Right lobe of liver (tissue), 6 donors: ENCODE measurements around the gene CLEC19A. TPM values are rescaled to one million over a fixed set of nuclear protein-coding genes. Genes with fewer than 3 reads are reported as not detected.

ENCODE experiments used
- ATAC-seq, 4 donors: fragments of 200-7000 bp; cut with Tn5 transposase; one replicate each; pipeline ENCODE4 v1.9.1; 2020; ENCODE audit warnings: mild to moderate bottlenecking in 4 of 4, moderate library complexity in 4 of 4
- DNase-seq, 3 donors: peaks; one replicate each; pipeline ENCODE4 v3.0.0-alpha.2; 2020
- H3K27ac ChIP-seq, 3 donors: fragments of 200-600 bp; one replicate each; pipeline ENCODE4 v1.8.0; 2022
- H3K27me3 ChIP-seq, 2 donors: fragments of 200-600 bp; one replicate each; pipeline ENCODE4 v1.8.0; 2022
- H3K36me3 ChIP-seq, 4 donors: fragments of 200-600 bp; sonication (generic) in 1 of 4; one replicate each; pipeline versions ENCODE4 v1.5.1 to v1.8.0; 2017 to 2022; ENCODE audit warnings: control low read depth in 1 of 4
- H3K4me1 ChIP-seq, 4 donors: fragments of 200-600 bp; sonication (generic) in 1 of 4; one replicate each; pipeline versions ENCODE4 v1.5.1 to v1.8.0; 2017 to 2022; ENCODE audit warnings: control low read depth in 1 of 4
- H3K4me3 ChIP-seq, 3 donors: fragments of 200-600 bp; one replicate each; pipeline ENCODE4 v1.8.0; 2022
- H3K9me3 ChIP-seq, 4 donors: fragments of 200-600 bp; sonication (generic) in 1 of 4; one replicate each; pipeline versions ENCODE4 v1.5.1 to v1.8.0; 2017 to 2022; ENCODE audit warnings: control low read depth in 1 of 4
- CTCF ChIP-seq, 4 donors: fragments of 200-600 bp in 3 of 4; fragments of 450-650 bp in 1 of 4; IDR thresholded peaks; one replicate each; pipeline versions ENCODE4 v1.5.1 to v1.8.0; 2016 to 2022; ENCODE audit warnings: antibody characterized with exemption in 4 of 4, mild to moderate bottlenecking in 2 of 4
- POLR2A ChIP-seq: fragments of 450-650 bp; IDR thresholded peaks from one replicate; pipeline ENCODE4 v1.6.1; 2017; ENCODE audit warnings: antibody characterized with exemption, mild to moderate bottlenecking
- WGBS: methylation state at CpG from one replicate; pipeline ENCODE4 v1.1.6; 2018; ENCODE audit warnings: low coverage, low lambda C conversion rate; ENCODE audit not compliant: insufficient coverage; ENCODE audit errors: missing lambda C conversion rate; 5-methylcytosine and 5-hydroxymethylcytosine counted together
- intact Hi-C, 2 donors: fragments of 100-400 bp; cut with DNase I; formaldehyde crosslinking; loops; one replicate each; pipeline versions ENCODE4 v1.11.2 to v1.14.1; 2022
- total RNA-seq, 6 experiments: library from RNA; depleted of rRNA in 2 of 6; stranded (reverse); fragments of >200 nt in 2 of 6; fragmentation: NEBNext Ultra II Directional in 3 of 6; extraction: Animal tissue kit (Norgen Biotek cat#: 25700) in 3 of 6; gene quantifications; one replicate each; pipeline versions ENCODE4 v1.1.0 to v1.2.4, GENCODE V29; 2016 to 2023
- donor health status: DM: no; HTN: yes; CAD: no.
- donor health status: DM: no; HTN: no; CAD: no.
- donor health status: DM: no; HTN: no; CAD: no.
- donor health status: DM: no; HTN: yes; CAD: no.
- donor health status: DM: no; HTN: yes; CAD: no.

CLEC19A gene
- total RNA-seq, 6 experiments from 2014 or later, result 0.12 TPM; not detected in 5

- no peak for TF ChIP-seq POLR2A
- TF ChIP-seq CTCF (IDR thresholded peaks at IDR 0.05), result no peak
- no peaks in the 10 kb centered on the region for H3K27me3 ChIP-seq
- H3K4me3 ChIP-seq, result no peak overlapping the region
- ATAC-seq (no peak), DNase-seq (no peak)
- intact Hi-C loops, result no loop called here
- H3K36me3 ChIP-seq, result no peaks in the 10 kb centered on the region
- no peaks in the 10 kb centered on the region for H3K4me1 ChIP-seq
- H3K27ac ChIP-seq, result no peak overlapping the region
- 4% methylated on average over 9 of the region's 11 CpGs for WGBS
- H3K9me3 ChIP-seq, result no peaks in the 10 kb centered on the region
These were observed 63.2 kb downstream of the CLEC19A start for GRCh38 chr16:19348578-19349315.

GRCh38 chr16:19354371-19354770 lies 68.8 kb downstream of the CLEC19A start:
- Histone ChIP-seq H3K4me1 (no peaks in the 10 kb centered on the region), H3K36me3 (no peaks in the 10 kb centered on the region), H3K27ac (no peak overlapping the region), H3K4me3 (no peak overlapping the region), H3K27me3 (no peaks in the 10 kb centered on the region), H3K9me3 (no peaks in the 10 kb centered on the region)
- ATAC-seq (no peak), DNase-seq (no peak)
- intact Hi-C loops, result no loop called here
- no peak for TF ChIP-seq CTCF (IDR thresholded peaks at IDR 0.05)
- TF ChIP-seq POLR2A, result no peak
- 88% methylated on average over 2 of the region's 2 CpGs for WGBS

GRCh38 chr16:19356024-19356952 lies 70.8 kb downstream of the CLEC19A start:
- 48% methylated on average over 4 of the region's 4 CpGs for WGBS
- ATAC-seq, result no peak
- H3K36me3 ChIP-seq, result no peaks in the 10 kb centered on the region

GRCh38 chr16:19359556-19359955 lies 74.0 kb downstream of the CLEC19A start:
- Histone ChIP-seq H3K36me3 (no peaks in the 10 kb centered on the region), H3K9me3 (no peaks in the 10 kb centered on the region), H3K4me3 (no peak overlapping the region), H3K4me1 (no peaks in the 10 kb centered on the region), H3K27ac (no peak overlapping the region), H3K27me3 (no peaks in the 10 kb centered on the region)
- ATAC-seq (no peak), DNase-seq (no peak)
- 58% methylated on average over 1 of the region's 2 CpGs for WGBS
- TF ChIP-seq CTCF (IDR thresholded peaks at IDR 0.05) (no peak), POLR2A (no peak)
- intact Hi-C loops, result no loop called here

More at GRCh38 chr16:19356024-19356952, 70.8 kb downstream of the CLEC19A start:
- DNase-seq, result no peak
- Histone ChIP-seq H3K9me3 (no peaks in the 10 kb centered on the region), H3K27me3 (no peaks in the 10 kb centered on the region), H3K4me1 (no peaks in the 10 kb centered on the region), H3K4me3 (no peak overlapping the region), H3K27ac (no peak overlapping the region)
- intact Hi-C loops, result no loop called here
- no peak for TF ChIP-seq POLR2A
- TF ChIP-seq CTCF (IDR thresholded peaks at IDR 0.05), result no peak

Other genes starting within 250 kb of the CLEC19A start
- gene COQ7, start 218.1 kb upstream of the CLEC19A start, total RNA-seq, result 10 to 100 TPM in 3 of 6 experiments, 1 to 10 TPM in 3; 7.9 to 11.3 (median 9.9) TPM
- 10 to 100 TPM; 12.2 to 23.5 (median 17.7) TPM for gene ITPRIPL2, start 171.8 kb upstream of the CLEC19A start, total RNA-seq
- gene SYT17, start 117.5 kb upstream of the CLEC19A start, total RNA-seq, result 10 to 100 TPM in 3 of 6 experiments, 1 to 10 TPM in 3; 8.2 to 14.1 (median 9.5) TPM
- 1 to 10 TPM in 2 of 6 experiments, under 1 TPM in 3, not detected in 1; 0.43 to 3.4 (median 0.93) TPM for gene TMC5, start 132.2 kb downstream of the CLEC19A start, total RNA-seq
- 10 to 100 TPM; 19.1 to 30.5 (median 21.1) TPM for gene GDE1, start 236.4 kb downstream of the CLEC19A start, total RNA-seq
- gene CCP110, start 238.2 kb downstream of the CLEC19A start, total RNA-seq, result 1 to 10 TPM; 2.6 to 5.6 (median 4.2) TPM